ENCODE results near the gene SCMH1. TPM values are rescaled to one million over a fixed set of nuclear protein-coding genes. Genes with fewer than 3 reads are reported as not detected.
"Not testable (repeated sequence)": the region's sequence is repeated elsewhere in the genome, so short reads cannot be mapped to it uniquely, and the experiment has no call there.

SCMH1 gene
- total RNA-seq, 4 donors from 2014 or later, result 76.5 to 110 (median 92.4) TPM

- Histone ChIP-seq H3K4me1 (peaks cover 9 to 32% (median 19%) of the 10 kb centered on the region in 4 donors), H3K36me3 (peaks cover 0 to 3% (median 0%) of the 10 kb centered on the region in 4 donors), H3K27me3 (no peaks in the 10 kb centered on the region), H3K27ac (replicated peaks in 1 of 4) (no peak overlapping the region), H3K9me3 (peaks cover 0 to 9% (median 7%) of the 10 kb centered on the region in 4 donors), H3K4me3 (no peak overlapping the region)
- no peak for DNase-seq (ENCODE audit: extremely low spot score)
- WGBS, result 88% methylated on average over 1 of the region's 1 CpG
- TF ChIP-seq CTCF (IDR thresholded peaks at IDR 0.05) (no peak), EP300 (IDR thresholded peaks at IDR 0.05) (no peak), POLR2A (IDR thresholded peaks at IDR 0.05; ENCODE audit: low read depth) (no peak), POLR2AphosphoS5 (IDR thresholded peaks at IDR 0.05) (no peak)
- intact Hi-C loops (cut with DNase I), result no loop called here
These were observed 24.7 kb downstream of the SCMH1 start for GRCh38 chr1:41217441-41217840.

- TF ChIP-seq POLR2A (IDR thresholded peaks at IDR 0.05; ENCODE audit: low read depth), result no peak
- Histone ChIP-seq H3K36me3 (peaks cover 0 to 3% (median 0%) of the 10 kb centered on the region in 4 donors), H3K4me3 (no peak overlapping the region), H3K27ac (replicated peaks in 1 of 4) (no peak overlapping the region), H3K9me3 (peaks cover 0 to 9% (median 7%) of the 10 kb centered on the region in 4 donors), H3K4me1 (peaks cover 3 to 26% (median 13%) of the 10 kb centered on the region in 4 donors), H3K27me3 (no peaks in the 10 kb centered on the region)
- no peak for DNase-seq (ENCODE audit: extremely low spot score)
- intact Hi-C loops (cut with DNase I), result no loop called here
These were observed 26.5 kb downstream of the SCMH1 start for GRCh38 chr1:41215623-41216022.

- DNase-seq (ENCODE audit: extremely low spot score), result no peak
- H3K36me3 ChIP-seq, result peaks cover 0 to 3% (median 0%) of the 10 kb centered on the region in 4 donors
- no peak overlapping the region for H3K27ac ChIP-seq (replicated peaks in 1 of 4)
- intact Hi-C loops (cut with DNase I), result no loop called here
- peaks cover 0 to 26% (median 13%) of the 10 kb centered on the region in 4 donors for H3K4me1 ChIP-seq
- TF ChIP-seq CTCF (IDR thresholded peaks at IDR 0.05) (no peak), EP300 (IDR thresholded peaks at IDR 0.05) (no peak), POLR2AphosphoS5 (IDR thresholded peaks at IDR 0.05) (no peak), POLR2A (IDR thresholded peaks at IDR 0.05; ENCODE audit: low read depth) (no peak)
- no peaks in the 10 kb centered on the region for H3K27me3 ChIP-seq
- 100% methylated on average over 1 of the region's 1 CpG for WGBS
- H3K9me3 ChIP-seq, result peaks cover 0 to 5% (median 0%) of the 10 kb centered on the region in 4 donors
- no peak overlapping the region for H3K4me3 ChIP-seq
These were observed 28.8 kb downstream of the SCMH1 start for GRCh38 chr1:41213341-41213740.

- intact Hi-C loops (cut with DNase I); H3K4me3 ChIP-seq; H3K36me3 ChIP-seq; H3K27me3 ChIP-seq; H3K27ac ChIP-seq (replicated peaks in 1 of 4); H3K9me3 ChIP-seq; DNase-seq (ENCODE audit: extremely low spot score): not testable (repeated sequence)
- peaks cover 0 to 24% (median 12%) of the 10 kb centered on the region in 4 donors for H3K4me1 ChIP-seq
- 98% methylated on average over 2 of the region's 2 CpGs for WGBS
These were observed 30.5 kb downstream of the SCMH1 start for GRCh38 chr1:41211608-41212007.

- DNase-seq (ENCODE audit: extremely low spot score); H3K4me1 ChIP-seq; intact Hi-C loops (cut with DNase I); H3K27ac ChIP-seq (replicated peaks in 1 of 4); H3K36me3 ChIP-seq; H3K9me3 ChIP-seq; H3K4me3 ChIP-seq; H3K27me3 ChIP-seq: not testable (repeated sequence)
- 90% methylated on average over 2 of the region's 2 CpGs for WGBS
These were observed 35.1 kb downstream of the SCMH1 start for GRCh38 chr1:41207053-41207452.

- intact Hi-C loops (cut with DNase I), result no loop called here
These were observed 41.4 kb downstream of the SCMH1 start for GRCh38 chr1:41200728-41201127.

More at GRCh38 chr1:41200728-41201127, 41.4 kb downstream of the SCMH1 start:
- no peak overlapping the region for H3K27ac ChIP-seq (replicated peaks in 1 of 4)
- 85% methylated on average over 3 of the region's 3 CpGs for WGBS
- no peak overlapping the region for H3K4me3 ChIP-seq
- no peaks in the 10 kb centered on the region for H3K36me3 ChIP-seq
- no peak for DNase-seq (ENCODE audit: extremely low spot score)
- TF ChIP-seq EP300 (IDR thresholded peaks at IDR 0.05) (no peak), CTCF (IDR thresholded peaks at IDR 0.05) (no peak), POLR2A (IDR thresholded peaks at IDR 0.05; ENCODE audit: low read depth) (no peak)
- no peaks in the 10 kb centered on the region for H3K27me3 ChIP-seq
- H3K9me3 ChIP-seq, result no peaks in the 10 kb centered on the region
- peaks cover 0 to 14% (median 11%) of the 10 kb centered on the region in 4 donors for H3K4me1 ChIP-seq
